Measurements from ENCODE around the gene REXO5. TPM values are rescaled to one million over a fixed set of nuclear protein-coding genes. Genes with fewer than 3 reads are reported as not detected.
A peak's percentile ranks its signal among the peaks of the same experiment; 100 is the strongest.

Gene REXO5
- total and polyA plus RNA-seq, 2 of the 13 experiments (the other 11 are each of a cell fraction or from before 2014, with no cell fraction given): 5.9 to 13.1 TPM

DNA sequence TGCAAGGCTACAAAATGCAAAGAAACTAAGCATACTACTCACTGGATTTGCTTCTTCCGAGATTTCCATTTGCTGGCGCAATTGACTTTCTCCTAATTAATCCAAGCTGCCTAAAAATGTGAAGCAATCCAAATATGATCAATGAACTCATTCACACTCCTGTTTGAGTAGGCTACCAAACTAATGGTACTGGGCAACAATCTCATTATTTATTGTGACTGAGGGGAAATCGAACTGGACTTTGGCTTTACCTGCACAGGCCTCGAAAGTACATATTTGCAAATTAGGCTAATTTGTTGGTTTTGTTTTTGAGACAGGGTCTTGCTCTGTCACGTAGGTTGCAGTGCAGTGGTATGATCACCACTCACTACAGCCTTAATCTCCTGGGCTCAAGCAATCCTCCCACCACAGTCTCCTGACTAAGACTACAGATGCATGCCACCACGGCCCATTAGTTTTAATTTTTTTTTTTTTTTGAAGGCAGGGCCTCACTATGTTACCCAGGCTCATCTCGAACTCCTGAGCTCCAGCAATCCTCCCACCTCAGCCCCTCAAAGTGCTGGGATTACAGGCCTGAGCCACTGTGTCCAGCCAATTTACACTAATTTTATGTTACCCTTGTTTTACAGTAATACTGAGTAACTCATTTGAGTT, 2.6 kb upstream of the REXO5 start (continued):
- TF ChIP-seq ZNF337 (CRISPR knock-in tag; IDR thresholded peaks at IDR 0.05; ENCODE audit: borderline replicate concordance, low read depth): no peak
- 0 out of 2 replicates have a peak, but pooled peaks have one; percentile 19 for TF ChIP-seq ZNF878 (CRISPR knock-in tag; IDR thresholded peaks at IDR 0.05)
- TF ChIP-seq, protein P1, sequence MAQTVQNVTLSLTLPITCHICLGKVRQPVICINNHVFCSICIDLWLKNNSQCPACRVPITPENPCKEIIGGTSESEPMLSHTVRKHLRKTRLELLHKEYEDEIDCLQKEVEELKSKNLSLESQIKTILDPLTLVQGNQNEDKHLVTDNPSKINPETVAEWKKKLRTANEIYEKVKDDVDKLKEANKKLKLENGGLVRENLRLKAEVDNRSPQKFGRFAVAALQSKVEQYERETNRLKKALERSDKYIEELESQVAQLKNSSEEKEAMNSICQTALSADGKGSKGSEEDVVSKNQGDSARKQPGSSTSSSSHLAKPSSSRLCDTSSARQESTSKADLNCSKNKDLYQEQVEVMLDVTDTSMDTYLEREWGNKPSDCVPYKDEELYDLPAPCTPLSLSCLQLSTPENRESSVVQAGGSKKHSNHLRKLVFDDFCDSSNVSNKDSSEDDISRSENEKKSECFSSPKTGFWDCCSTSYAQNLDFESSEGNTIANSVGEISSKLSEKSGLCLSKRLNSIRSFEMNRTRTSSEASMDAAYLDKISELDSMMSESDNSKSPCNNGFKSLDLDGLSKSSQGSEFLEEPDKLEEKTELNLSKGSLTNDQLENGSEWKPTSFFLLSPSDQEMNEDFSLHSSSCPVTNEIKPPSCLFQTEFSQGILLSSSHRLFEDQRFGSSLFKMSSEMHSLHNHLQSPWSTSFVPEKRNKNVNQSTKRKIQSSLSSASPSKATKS (CRISPR knock-in tag; IDR thresholded peaks at IDR 0.05): no peak
- TF ChIP-seq POLR2A (IDR thresholded peaks at IDR 0.05; ENCODE audit: insufficient read depth in 1 of 2, low read depth in 2 of 2, low read length in 2 of 2): peak; percentile 55 to 65
- no peak for TF ChIP-seq CBFB (CRISPR knock-in tag; IDR thresholded peaks at IDR 0.05)
- TF ChIP-seq, protein P2, sequence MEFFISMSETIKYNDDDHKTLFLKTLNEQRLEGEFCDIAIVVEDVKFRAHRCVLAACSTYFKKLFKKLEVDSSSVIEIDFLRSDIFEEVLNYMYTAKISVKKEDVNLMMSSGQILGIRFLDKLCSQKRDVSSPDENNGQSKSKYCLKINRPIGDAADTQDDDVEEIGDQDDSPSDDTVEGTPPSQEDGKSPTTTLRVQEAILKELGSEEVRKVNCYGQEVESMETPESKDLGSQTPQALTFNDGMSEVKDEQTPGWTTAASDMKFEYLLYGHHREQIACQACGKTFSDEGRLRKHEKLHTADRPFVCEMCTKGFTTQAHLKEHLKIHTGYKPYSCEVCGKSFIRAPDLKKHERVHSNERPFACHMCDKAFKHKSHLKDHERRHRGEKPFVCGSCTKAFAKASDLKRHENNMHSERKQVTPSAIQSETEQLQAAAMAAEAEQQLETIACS (CRISPR knock-in tag; IDR thresholded peaks at IDR 0.05): no peak
- no peak for TF ChIP-seq TBP (CRISPR knock-in tag; IDR thresholded peaks at IDR 0.05)
- peak; percentile 85; the same call in 1 of the 2 replicates for TF ChIP-seq HOXA3 (CRISPR knock-in tag; IDR thresholded peaks at IDR 0.05)
- no peak; the same call in 1 of the 2 replicates for TF ChIP-seq SMAD9 (CRISPR knock-in tag; IDR thresholded peaks at IDR 0.05)
- TF ChIP-seq NFIC (IDR thresholded peaks at IDR 0.05; ENCODE audit: low read length): peak; percentile 78; the same call in 1 of the 2 replicates
- TF ChIP-seq ZNF552 (CRISPR knock-in tag; IDR thresholded peaks at IDR 0.05; ENCODE audit: borderline replicate concordance): no peak
- TF ChIP-seq CREM (IDR thresholded peaks at IDR 0.05): peak; percentile 68
- no peak for TF ChIP-seq CREM (CRISPR knock-in tag; IDR thresholded peaks at IDR 0.05)
- no peak for TF ChIP-seq MAF1 (CRISPR knock-in tag; IDR thresholded peaks at IDR 0.05; ENCODE audit: borderline replicate concordance)
- TF ChIP-seq, protein P3, sequence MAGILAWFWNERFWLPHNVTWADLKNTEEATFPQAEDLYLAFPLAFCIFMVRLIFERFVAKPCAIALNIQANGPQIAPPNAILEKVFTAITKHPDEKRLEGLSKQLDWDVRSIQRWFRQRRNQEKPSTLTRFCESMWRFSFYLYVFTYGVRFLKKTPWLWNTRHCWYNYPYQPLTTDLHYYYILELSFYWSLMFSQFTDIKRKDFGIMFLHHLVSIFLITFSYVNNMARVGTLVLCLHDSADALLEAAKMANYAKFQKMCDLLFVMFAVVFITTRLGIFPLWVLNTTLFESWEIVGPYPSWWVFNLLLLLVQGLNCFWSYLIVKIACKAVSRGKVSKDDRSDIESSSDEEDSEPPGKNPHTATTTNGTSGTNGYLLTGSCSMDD (CRISPR knock-in tag; IDR thresholded peaks at IDR 0.05): no peak
- TF ChIP-seq, protein P4, sequence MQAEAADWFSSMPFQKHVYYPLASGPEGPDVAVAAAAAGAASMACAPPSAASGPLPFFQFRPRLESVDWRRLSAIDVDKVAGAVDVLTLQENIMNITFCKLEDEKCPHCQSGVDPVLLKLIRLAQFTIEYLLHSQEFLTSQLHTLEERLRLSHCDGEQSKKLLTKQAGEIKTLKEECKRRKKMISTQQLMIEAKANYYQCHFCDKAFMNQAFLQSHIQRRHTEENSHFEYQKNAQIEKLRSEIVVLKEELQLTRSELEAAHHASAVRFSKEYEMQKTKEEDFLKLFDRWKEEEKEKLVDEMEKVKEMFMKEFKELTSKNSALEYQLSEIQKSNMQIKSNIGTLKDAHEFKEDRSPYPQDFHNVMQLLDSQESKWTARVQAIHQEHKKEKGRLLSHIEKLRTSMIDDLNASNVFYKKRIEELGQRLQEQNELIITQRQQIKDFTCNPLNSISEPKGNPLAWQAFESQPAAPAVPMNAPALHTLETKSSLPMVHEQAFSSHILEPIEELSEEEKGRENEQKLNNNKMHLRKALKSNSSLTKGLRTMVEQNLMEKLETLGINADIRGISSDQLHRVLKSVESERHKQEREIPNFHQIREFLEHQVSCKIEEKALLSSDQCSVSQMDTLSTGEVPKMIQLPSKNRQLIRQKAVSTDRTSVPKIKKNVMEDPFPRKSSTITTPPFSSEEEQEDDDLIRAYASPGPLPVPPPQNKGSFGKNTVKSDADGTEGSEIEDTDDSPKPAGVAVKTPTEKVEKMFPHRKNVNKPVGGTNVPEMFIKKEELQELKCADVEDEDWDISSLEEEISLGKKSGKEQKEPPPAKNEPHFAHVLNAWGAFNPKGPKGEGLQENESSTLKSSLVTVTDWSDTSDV (CRISPR knock-in tag; IDR thresholded peaks at IDR 0.05): no peak
- no peak for TF ChIP-seq RFX1 (IDR thresholded peaks at IDR 0.05)
- TF ChIP-seq SMAD1 (CRISPR knock-in tag; IDR thresholded peaks at IDR 0.05; ENCODE audit: borderline replicate concordance, low read depth): no peak
- no peak for TF ChIP-seq ZC3H4 (CRISPR knock-in tag; IDR thresholded peaks at IDR 0.05; ENCODE audit: borderline replicate concordance)
- TF ChIP-seq ZNF768 (CRISPR knock-in tag; IDR thresholded peaks at IDR 0.05): no peak
- no peak for TF ChIP-seq ZNF260 (CRISPR knock-in tag; IDR thresholded peaks at IDR 0.05; ENCODE audit: borderline replicate concordance, low read depth)
- no peak for TF ChIP-seq ZNF720 (CRISPR knock-in tag; IDR thresholded peaks at IDR 0.05)
- no peak; the same call in 1 of the 2 replicates for TF ChIP-seq ZNF430 (CRISPR knock-in tag; IDR thresholded peaks at IDR 0.05)
- TF ChIP-seq, protein P5, sequence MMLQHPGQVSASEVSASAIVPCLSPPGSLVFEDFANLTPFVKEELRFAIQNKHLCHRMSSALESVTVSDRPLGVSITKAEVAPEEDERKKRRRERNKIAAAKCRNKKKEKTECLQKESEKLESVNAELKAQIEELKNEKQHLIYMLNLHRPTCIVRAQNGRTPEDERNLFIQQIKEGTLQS (CRISPR knock-in tag; IDR thresholded peaks at IDR 0.05): no peak

Data from HepG2 (cell line).